Kasumi-1 (cell line): ENCODE data around the gene NFILZ.

ENCODE experiments used
- DNase-seq, 2 experiments: peaks; one replicate each; lab custom pipeline; 2025; lab: John Stamatoyannopoulos, UW

NFILZ gene

GRCh38 chr19:8641908-8642547 is 11.6 kb downstream of the NFILZ start:
- DNase-seq: peak; percentile 52 to 62

GRCh38 chr19:8642561-8642960 is 12.1 kb downstream of the NFILZ start:
- DNase-seq: no peak

- no peak for DNase-seq
Measured at GRCh38 chr19:8643860-8644653, 13.6 kb downstream of the NFILZ start.

GRCh38 chr19:8648240-8648639 is 17.8 kb downstream of the NFILZ start:
- peak in 1 of 2 experiments; percentile 9 for DNase-seq

GRCh38 chr19:8654591-8655339 is 24.3 kb downstream of the NFILZ start:
- peak; percentile 61 to 66 for DNase-seq

- no peak for DNase-seq
Measured at GRCh38 chr19:8655340-8655709, 24.9 kb downstream of the NFILZ start.

GRCh38 chr19:8657869-8658268 is 27.4 kb downstream of the NFILZ start:
- DNase-seq: no peak

GRCh38 chr19:8659905-8660304 is 29.5 kb downstream of the NFILZ start:
- DNase-seq: no peak

GRCh38 chr19:8662263-8662662 is 31.8 kb downstream of the NFILZ start:
- no peak for DNase-seq

GRCh38 chr19:8663920-8664670 is 33.7 kb downstream of the NFILZ start:
- DNase-seq: no peak

GRCh38 chr19:8664671-8665057 is 34.2 kb downstream of the NFILZ start:
- DNase-seq: no peak

- DNase-seq: no peak
Measured at GRCh38 chr19:8665468-8666213, 35.2 kb downstream of the NFILZ start.

GRCh38 chr19:8666814-8667405 is 36.5 kb downstream of the NFILZ start:
- peak; percentile 25 to 29 for DNase-seq

GRCh38 chr19:8673276-8673891 is 43.0 kb downstream of the NFILZ start:
- no peak for DNase-seq

GRCh38 chr19:8675066-8675465 is 44.6 kb downstream of the NFILZ start:
- no peak for DNase-seq

- no peak for DNase-seq
Measured at GRCh38 chr19:8678244-8678807, 47.9 kb downstream of the NFILZ start.
